GM21723 (cell line): ENCODE data around the gene IGSF23.
"Not testable (repeated sequence)": the region's sequence is repeated elsewhere in the genome, so short reads cannot be mapped to it uniquely, and the experiment has no call there.

Experiments used
- ATAC-seq: cut with Tn5 transposase; IDR thresholded peaks from one replicate; pipeline ENCODE4 v1.9.1; 2021; ENCODE audit warnings: mild to moderate bottlenecking, moderate library complexity; ENCODE audit not compliant: unreplicated experiment

The IGSF23 gene

GRCh38 chr19:44587963-44588770 lies 25.2 kb upstream of the IGSF23 start:
- no peak for ATAC-seq

GRCh38 chr19:44588771-44589112 lies 24.6 kb upstream of the IGSF23 start:
- no peak for ATAC-seq

GRCh38 chr19:44590245-44591059 lies 22.9 kb upstream of the IGSF23 start:
- ATAC-seq, result no peak

- ATAC-seq, result not testable (repeated sequence)
Observed at GRCh38 chr19:44591340-44591993, 21.9 kb upstream of the IGSF23 start.

GRCh38 chr19:44592451-44592890 lies 20.9 kb upstream of the IGSF23 start:
- no peak for ATAC-seq

GRCh38 chr19:44593294-44593693 lies 20.1 kb upstream of the IGSF23 start:
- ATAC-seq, result no peak

- not testable (repeated sequence) for ATAC-seq
Observed at GRCh38 chr19:44593866-44594266, 19.5 kb upstream of the IGSF23 start.

- ATAC-seq, result no peak
Observed at GRCh38 chr19:44596428-44597130, 16.8 kb upstream of the IGSF23 start.

GRCh38 chr19:44597131-44597491 lies 16.3 kb upstream of the IGSF23 start:
- ATAC-seq, result no peak

- no peak for ATAC-seq
Observed at GRCh38 chr19:44598355-44598754, 15.0 kb upstream of the IGSF23 start.

- ATAC-seq, result no peak
Observed at GRCh38 chr19:44598880-44599279, 14.5 kb upstream of the IGSF23 start.

- no peak for ATAC-seq
Observed at GRCh38 chr19:44600466-44600865, 12.9 kb upstream of the IGSF23 start.

GRCh38 chr19:44602081-44602480 lies 11.3 kb upstream of the IGSF23 start:
- no peak for ATAC-seq

- ATAC-seq, result no peak
Observed at GRCh38 chr19:44603201-44603945, 10.0 kb upstream of the IGSF23 start.

- no peak for ATAC-seq
Observed at GRCh38 chr19:44604241-44604640, 9.1 kb upstream of the IGSF23 start.

- no peak for ATAC-seq
Observed at GRCh38 chr19:44605547-44605946, 7.8 kb upstream of the IGSF23 start.

GRCh38 chr19:44607049-44607448 lies 6.3 kb upstream of the IGSF23 start:
- ATAC-seq, result no peak

GRCh38 chr19:44607917-44608316 lies 5.4 kb upstream of the IGSF23 start:
- no peak for ATAC-seq

GRCh38 chr19:44608391-44608821 lies 5.0 kb upstream of the IGSF23 start:
- ATAC-seq, result no peak

GRCh38 chr19:44609219-44609618 lies 4.1 kb upstream of the IGSF23 start:
- no peak for ATAC-seq
